K562 (cell line): Measurements from ENCODE around the gene PDPK1. TPM values are rescaled to one million over a fixed set of nuclear protein-coding genes. Genes with fewer than 3 reads are reported as not detected.
A peak's percentile ranks its signal among the peaks of the same experiment; 100 is the strongest.

Source experiments
- CCNT2 ChIP-seq: IDR thresholded peaks from 2 replicates; pipeline ENCODE4 v1.6.1; 2011; ENCODE audit warnings: borderline replicate concordance, low read depth, mild to moderate bottlenecking, moderate library complexity, mixed read lengths, low read length; ENCODE audit not compliant: insufficient read length; ENCODE audit errors: extremely low read depth
- CHD2 ChIP-seq: IDR thresholded peaks from 2 replicates; pipeline ENCODE4 v1.6.1; 2011; ENCODE audit warnings: low read depth, low read length
- CREB1 ChIP-seq, 2 experiments: sonication (generic) in 1 of 2; formaldehyde crosslinking in 1 of 2; IDR thresholded peaks; 2 replicates each; pipeline versions ENCODE4 v1.6.1 to v1.8.0; 2012 to 2022; ENCODE audit warnings: inconsistent platforms in 1 of 2, mild to moderate bottlenecking in 1 of 2, missing genetic modification reagents in 1 of 2, moderate library complexity in 1 of 2
- FOXA3 ChIP-seq, 2 experiments: fragments of 450-650 bp in 1 of 2; sonication (generic) in 1 of 2; formaldehyde crosslinking; IDR thresholded peaks in 1 of 2; conservative IDR thresholded peaks in 1 of 2; 2 replicates each; pipeline versions ENCODE4 v1.4.0 to v1.8.0; 2020 to 2022; ENCODE audit warnings: mild to moderate bottlenecking in 2 of 2, missing genetic modification reagents in 1 of 2
- GMEB1 ChIP-seq: fragments of 250-450 bp; sonication (Bioruptor Pico); IDR thresholded peaks from 2 replicates; pipeline ENCODE4 v1.4.0; 2020; ENCODE audit warnings: mild to moderate bottlenecking
- JUND ChIP-seq, 2 experiments: IDR thresholded peaks; 2 replicates in 1 of 2; 3 replicates in 1 of 2; pipeline ENCODE4 v1.6.1; 2011; ENCODE audit warnings: borderline replicate concordance in 2 of 2, low read depth in 2 of 2, low read length in 2 of 2, improper control_type of control experiment in 1 of 2, missing biosample characterization in 1 of 2, missing genetic modification characterization in 1 of 2, missing genetic modification reagents in 1 of 2
- KDM2B ChIP-seq: fragments of 250-450 bp; sonication (Bioruptor Pico); IDR thresholded peaks from 2 replicates; pipeline ENCODE4 v1.8.0; 2021; ENCODE audit warnings: mild to moderate bottlenecking, moderate library complexity
- KHSRP ChIP-seq: fragments of 450-650 bp; IDR thresholded peaks from 2 replicates; pipeline ENCODE4 v1.6.1; 2017
- MCM7 ChIP-seq, 2 experiments: fragments of 450-650 bp; IDR thresholded peaks; 2 replicates each; pipeline ENCODE4 v1.6.1; 2016 to 2018
- NFIC ChIP-seq: fragments of 450-650 bp; IDR thresholded peaks from 2 replicates; pipeline ENCODE4 v1.6.1; 2017; ENCODE audit warnings: mild to moderate bottlenecking, inconsistent platforms
- RB1 ChIP-seq: fragments of 450-650 bp; IDR thresholded peaks from 2 replicates; pipeline ENCODE4 v1.6.1; 2017; ENCODE audit warnings: low read depth, mild to moderate bottlenecking
- RBFOX2 ChIP-seq: fragments of 200-400 bp; formaldehyde crosslinking; IDR thresholded peaks from 2 replicates; pipeline ENCODE4 v1.6.1; 2017; ENCODE audit warnings: low read depth, mild to moderate bottlenecking, low read length, moderate library complexity
- SNIP1 ChIP-seq: fragments of 450-650 bp; IDR thresholded peaks from 2 replicates; pipeline ENCODE4 v1.7.1; 2017; ENCODE audit warnings: low read depth, mild to moderate bottlenecking
- SRF ChIP-seq, 2 experiments: fragments of 250-450, 450-650 bp in 1 of 2; sonication (Bioruptor Pico) in 1 of 2; sonication (generic) in 1 of 2; formaldehyde crosslinking; IDR thresholded peaks; 2 replicates each; pipeline versions ENCODE4 v1.5.0 to v1.5.1; 2020 to 2022; ENCODE audit warnings: mild to moderate bottlenecking in 1 of 2, missing genetic modification reagents in 1 of 2
- TOE1 ChIP-seq, 2 experiments: fragments of 450-650 bp in 1 of 2; sonication (generic) in 1 of 2; formaldehyde crosslinking in 1 of 2; IDR thresholded peaks; 2 replicates each; pipeline versions ENCODE4 v1.7.1 to v1.8.0; 2016 to 2022; ENCODE audit warnings: borderline replicate concordance in 2 of 2, mild to moderate bottlenecking in 2 of 2, antibody characterized with exemption in 1 of 2, inconsistent platforms in 1 of 2, low read depth in 1 of 2, missing genetic modification reagents in 1 of 2, moderate library complexity in 1 of 2
- YY1 ChIP-seq, 3 experiments: IDR thresholded peaks; 2 replicates each; pipeline ENCODE4 v1.6.1; 2011; ENCODE audit warnings: low read length in 2 of 3, mild to moderate bottlenecking in 2 of 3, moderate library complexity in 2 of 3, borderline replicate concordance in 1 of 3, control low read depth in 1 of 3, low read depth in 1 of 3; ENCODE audit not compliant: insufficient read depth in 3 of 3, insufficient replicate concordance in 2 of 3, control insufficient read depth in 1 of 3, insufficient read length in 1 of 3; ENCODE audit errors: extremely low read depth in 1 of 3
- ZNF384 ChIP-seq: IDR thresholded peaks from 2 replicates; pipeline ENCODE4 v1.6.1; 2012; ENCODE audit warnings: low read depth, low read length, improper control_type of control experiment
- ZNF444 ChIP-seq: fragments of 250-450 bp; sonication (Bioruptor Pico); IDR thresholded peaks from 2 replicates; pipeline ENCODE4 v1.4.0; 2020; ENCODE audit warnings: mild to moderate bottlenecking, moderate library complexity
- ZNF561 ChIP-seq: fragments of 450-650 bp; formaldehyde crosslinking; conservative IDR thresholded peaks from 2 replicates; pipeline ENCODE4 v1.4.0; 2020; ENCODE audit warnings: mild to moderate bottlenecking, moderate library complexity
- ZNF707 ChIP-seq: fragments of 250-450 bp; sonication (Bioruptor Pico); conservative IDR thresholded peaks from 2 replicates; pipeline ENCODE4 v1.8.0; 2022; ENCODE audit warnings: inconsistent platforms, mild to moderate bottlenecking, moderate library complexity
- ZNF79 ChIP-seq: fragments of 250-450 bp; sonication (Bioruptor Pico); IDR thresholded peaks from 2 replicates; pipeline ENCODE4 v1.4.0; 2020; ENCODE audit warnings: low read depth, mild to moderate bottlenecking, moderate library complexity
- polyA plus RNA-seq, 8 experiments: library from polyadenylated mRNA; depleted of rRNA in 4 of 8; stranded (reverse) in 5 of 8; unstranded in 3 of 8; fragments of >200 nt; fragmentation: Nextera tagmentation in 2 of 8; fragmentation: Illumina TruSeq in 1 of 8; extraction: Ambion mirVana in 2 of 8; extraction: Trizol in 1 of 8; gene quantifications; 2 replicates each; pipeline versions ENCODE4 v1.2.1 to v1.2.3, GENCODE V29; 2011 to 2014; ENCODE audit warnings: inconsistent platforms in 1 of 8, missing spikeins in 1 of 8
- total RNA-seq, 7 experiments: library from RNA; depleted of rRNA in 6 of 7; stranded (reverse); fragments of >200 nt in 6 of 7; fragmentation: Illumina TruSeq in 2 of 7; extraction: Trizol in 2 of 7; gene quantifications; 2 replicates each; pipeline versions ENCODE4 v1.2.1 to v1.2.3, GENCODE V29; 2011 to 2021; ENCODE audit warnings: low replicate concordance in 1 of 7
- TF ChIP-seq, protein P1 (sequence below): sonication (generic); IDR thresholded peaks from 2 replicates; pipeline ENCODE4 v1.6.1; 2016
- TF ChIP-seq, protein P2 (sequence below): sonication (generic); formaldehyde crosslinking; IDR thresholded peaks from 2 replicates; pipeline ENCODE4 v1.8.0; 2022; ENCODE audit warnings: missing genetic modification reagents, mild to moderate bottlenecking, moderate library complexity, borderline replicate concordance

Gene PDPK1
- total and polyA plus RNA-seq, 9 of the 15 experiments (the other 6 are each of a cell fraction or from before 2014, with no cell fraction given), result 4.0 to 37.2 (median 18.7) TPM

DNA sequence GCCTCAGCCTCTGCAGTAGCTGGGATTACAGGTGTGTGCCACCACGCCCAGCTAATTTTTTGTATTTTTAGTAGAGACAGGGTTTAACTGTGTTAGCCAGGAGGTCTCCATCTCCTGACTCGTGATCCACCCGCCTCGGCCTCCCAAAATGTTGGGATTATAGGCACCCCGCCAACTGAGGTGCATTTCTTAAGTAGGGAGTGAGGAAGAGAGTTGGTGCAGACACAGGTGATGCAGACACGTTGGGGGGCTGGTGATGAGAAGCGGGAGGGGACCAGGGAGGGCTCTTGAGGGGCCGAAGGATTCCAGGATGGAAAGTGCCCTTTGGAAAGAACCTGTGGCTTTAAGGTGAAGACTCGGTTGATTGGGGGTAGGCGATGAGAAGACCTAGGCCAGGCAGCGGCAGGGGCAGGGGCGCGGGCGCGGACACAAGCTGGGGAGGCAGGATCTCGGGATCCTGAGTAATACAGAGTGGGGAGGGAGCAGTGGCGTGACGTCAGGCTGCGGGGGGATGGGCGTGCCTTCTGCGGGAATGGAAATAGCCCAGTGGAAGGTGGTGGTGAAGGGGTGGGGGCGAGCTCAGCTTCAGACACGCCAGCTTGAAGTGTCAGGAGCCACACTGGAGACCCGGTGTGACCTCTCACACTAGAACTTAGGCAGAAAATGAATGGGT, 26.6 kb upstream of the PDPK1 start (continued):
- TF ChIP-seq, protein P1, sequence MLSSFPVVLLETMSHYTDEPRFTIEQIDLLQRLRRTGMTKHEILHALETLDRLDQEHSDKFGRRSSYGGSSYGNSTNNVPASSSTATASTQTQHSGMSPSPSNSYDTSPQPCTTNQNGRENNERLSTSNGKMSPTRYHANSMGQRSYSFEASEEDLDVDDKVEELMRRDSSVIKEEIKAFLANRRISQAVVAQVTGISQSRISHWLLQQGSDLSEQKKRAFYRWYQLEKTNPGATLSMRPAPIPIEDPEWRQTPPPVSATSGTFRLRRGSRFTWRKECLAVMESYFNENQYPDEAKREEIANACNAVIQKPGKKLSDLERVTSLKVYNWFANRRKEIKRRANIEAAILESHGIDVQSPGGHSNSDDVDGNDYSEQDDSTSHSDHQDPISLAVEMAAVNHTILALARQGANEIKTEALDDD, result no peak
- TF ChIP-seq TOE1 (IDR thresholded peaks at IDR 0.05; ENCODE audit: borderline replicate concordance) (no peak; the same call in none of the 2 replicates), TOE1 (CRISPR knock-in tag; IDR thresholded peaks at IDR 0.05; ENCODE audit: borderline replicate concordance, low read depth) (0 out of 2 replicates have a peak, but pooled peaks have one; percentile 27), CCNT2 (peak; percentile 17), CREB1 (IDR thresholded peaks at IDR 0.05) (peak; percentile 87), CREB1 (CRISPR knock-in tag; IDR thresholded peaks at IDR 0.05) (peak; percentile 92), YY1 (IDR thresholded peaks at IDR 0.05; ENCODE audit: borderline replicate concordance in 1 of 3, control insufficient read depth in 1 of 3, extremely low read depth in 1 of 3, insufficient read depth in 3 of 3, insufficient read length in 1 of 3, insufficient replicate concordance in 2 of 3, low read depth in 1 of 3, low read length in 2 of 3) (peak in 1 of 3 experiments; percentile 7), MCM7 (IDR thresholded peaks at IDR 0.05) (no peak), ZNF444 (CRISPR knock-in tag) (peak; percentile 96), RB1 (peak; percentile 12; the same call in 1 of the 2 replicates), KDM2B (no peak), NFIC (0 out of 2 replicates have a peak, but pooled peaks have one; percentile 18), GMEB1 (CRISPR knock-in tag) (no peak), FOXA3 (CRISPR knock-in tag; conservative IDR thresholded peaks at IDR 0.05 in 1 of 2, IDR thresholded peaks at IDR 0.05 in 1 of 2) (no peak), KHSRP (no peak), SNIP1 (no peak), SRF (CRISPR knock-in tag; IDR thresholded peaks at IDR 0.05) (0 out of 4 replicates have a peak, but pooled peaks of 1 of the 2 experiments have one; percentile 14), ZNF384 (no peak), ZNF561 (CRISPR knock-in tag) (no peak), ZNF707 (CRISPR knock-in tag) (no peak), CHD2 (peak; percentile 73), RBFOX2 (0 out of 2 replicates have a peak, but pooled peaks have one; percentile 41), ZNF79 (CRISPR knock-in tag) (no peak), JUND (IDR thresholded peaks at IDR 0.05; ENCODE audit: borderline replicate concordance, low read depth, low read length) (peak; percentile 89), JUND (tag; IDR thresholded peaks at IDR 0.05; ENCODE audit: borderline replicate concordance, low read depth, low read length) (peak; percentile 70; the same call in 1 of the 3 replicates)
- TF ChIP-seq, protein P2, sequence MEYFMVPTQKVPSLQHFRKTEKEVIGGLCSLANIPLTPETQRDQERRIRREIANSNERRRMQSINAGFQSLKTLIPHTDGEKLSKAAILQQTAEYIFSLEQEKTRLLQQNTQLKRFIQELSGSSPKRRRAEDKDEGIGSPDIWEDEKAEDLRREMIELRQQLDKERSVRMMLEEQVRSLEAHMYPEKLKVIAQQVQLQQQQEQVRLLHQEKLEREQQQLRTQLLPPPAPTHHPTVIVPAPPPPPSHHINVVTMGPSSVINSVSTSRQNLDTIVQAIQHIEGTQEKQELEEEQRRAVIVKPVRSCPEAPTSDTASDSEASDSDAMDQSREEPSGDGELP (CRISPR knock-in tag), result peak; percentile 48; the same call in 1 of the 2 replicates
